Osteoblast (primary cell): ENCODE data around the gene GPR17. TPM values are rescaled to one million over a fixed set of nuclear protein-coding genes. Genes with fewer than 3 reads are reported as not detected.
A peak's percentile ranks its signal among the peaks of the same experiment; 100 is the strongest.

Source experiments
- DNase-seq: peaks from one replicate; pipeline ENCODE4 v3.0.0; 2011; ENCODE audit warnings: low spot score, mixed read lengths; ENCODE audit not compliant: insufficient read length; ENCODE audit errors: missing footprints
- H2AFZ ChIP-seq: 2 replicates; pipeline ENCODE4 v1.6.0; 2011; ENCODE audit warnings: mild to moderate bottlenecking, low read length
- H3K27ac ChIP-seq: 2 replicates; pipeline ENCODE4 v1.5.1; 2011; ENCODE audit warnings: mild to moderate bottlenecking, low read depth, low read length, moderate library complexity
- H3K27me3 ChIP-seq: 2 replicates; pipeline ENCODE4 v1.6.0; 2012; ENCODE audit warnings: mild to moderate bottlenecking, control low read depth, inconsistent platforms, low read length, moderate library complexity; ENCODE audit not compliant: insufficient read depth
- H3K36me3 ChIP-seq: 2 replicates; pipeline ENCODE4 v1.5.1; 2011; ENCODE audit warnings: mild to moderate bottlenecking, low read length, control low read depth, moderate library complexity; ENCODE audit not compliant: insufficient read depth
- H3K4me1 ChIP-seq: 2 replicates; pipeline ENCODE4 v1.5.1; 2011; ENCODE audit warnings: mild to moderate bottlenecking, low read length, control low read depth, moderate library complexity; ENCODE audit not compliant: insufficient read depth
- H3K4me2 ChIP-seq: 2 replicates; pipeline ENCODE4 v1.6.0; 2011; ENCODE audit warnings: mild to moderate bottlenecking, low read length; ENCODE audit not compliant: insufficient read depth
- H3K4me3 ChIP-seq: fragments of 200-600 bp; sonication (generic); 3 replicates; pipeline ENCODE4 v1.5.1; 2012; ENCODE audit warnings: mild to moderate bottlenecking, low read length, inconsistent platforms; ENCODE audit not compliant: insufficient read depth
- H3K79me2 ChIP-seq: 2 replicates; pipeline ENCODE4 v1.6.0; 2012; ENCODE audit warnings: mild to moderate bottlenecking, low read length, control low read depth, inconsistent platforms; ENCODE audit not compliant: insufficient read depth
- H3K9me3 ChIP-seq: 2 replicates; pipeline ENCODE4 v1.5.1; 2011; ENCODE audit warnings: low read depth, low read length, control low read depth
- H4K20me1 ChIP-seq: 2 replicates; pipeline ENCODE4 v1.6.0; 2012; ENCODE audit warnings: mild to moderate bottlenecking, low read length, control low read depth; ENCODE audit not compliant: insufficient read depth
- CTCF ChIP-seq: IDR thresholded peaks from 2 replicates; pipeline ENCODE4 v1.5.1; 2011; ENCODE audit warnings: mild to moderate bottlenecking, low read depth, low read length, moderate library complexity; ENCODE audit errors: extremely low read depth
- total RNA-seq: library from RNA; depleted of rRNA; stranded (reverse); fragments of >200 nt; gene quantifications from 2 replicates; pipeline ENCODE4 v1.2.3, GENCODE V29; 2012

The GPR17 gene
- total RNA-seq, 1 donor = not detected

GRCh38 chr2:127674241-127675209 lies 28.6 kb downstream of the GPR17 start:
- no peaks in the 10 kb centered on the region for H3K9me3 ChIP-seq
- H3K4me2 ChIP-seq = peak overlapping the region; percentile 73
- H3K4me1 ChIP-seq = peaks cover 7% of the 10 kb centered on the region
- no peak for TF ChIP-seq CTCF
- H3K4me3 ChIP-seq = peak overlapping the region; percentile 67
- H3K27me3 ChIP-seq = peaks cover 38% of the 10 kb centered on the region
- H3K27ac ChIP-seq = no peak overlapping the region
- H3K36me3 ChIP-seq = no peaks in the 10 kb centered on the region
- no peak overlapping the region for H2AFZ ChIP-seq
- H3K79me2 ChIP-seq = no peaks in the 10 kb centered on the region
- peak; percentile 96 for DNase-seq
- H4K20me1 ChIP-seq = peaks cover 2% of the 10 kb centered on the region

GRCh38 chr2:127675331-127676261 lies 29.6 kb downstream of the GPR17 start, which contains the start of gene LIMS2:
TSS of gene LIMS2 (minus strand) at chr2:127675530. CDS start at chr2:127675024, 506 bp downstream.
- DNase-seq = peak; percentile 96
- TF ChIP-seq CTCF = no peak

GRCh38 chr2:127676906-127677305 lies 31.0 kb downstream of the GPR17 start:
- TF ChIP-seq CTCF = no peak

More at GRCh38 chr2:127675331-127676261, 29.6 kb downstream of the GPR17 start, which contains the start of gene LIMS2:
- H3K4me3 ChIP-seq = peak within 1 kb of the TSS; percentile 74
- no peaks in the 10 kb centered on the region for H3K36me3 ChIP-seq
- no peak within 1 kb of the TSS for H3K27ac ChIP-seq
- no peaks in the 10 kb centered on the region for H3K79me2 ChIP-seq
- H2AFZ ChIP-seq = peak within 1 kb of the TSS; percentile 87
- peak within 1 kb of the TSS; percentile 90 for H3K4me2 ChIP-seq
- H3K27me3 ChIP-seq = peaks cover 36% of the 10 kb centered on the region
- peaks cover 7% of the 10 kb centered on the region for H3K4me1 ChIP-seq
- peaks cover 2% of the 10 kb centered on the region for H4K20me1 ChIP-seq
- H3K9me3 ChIP-seq = no peaks in the 10 kb centered on the region

More at GRCh38 chr2:127676906-127677305, 31.0 kb downstream of the GPR17 start:
- peaks cover 2% of the 10 kb centered on the region for H4K20me1 ChIP-seq
- H3K27me3 ChIP-seq = peaks cover 32% of the 10 kb centered on the region
- H2AFZ ChIP-seq = no peak overlapping the region
- H3K36me3 ChIP-seq = no peaks in the 10 kb centered on the region
- H3K4me1 ChIP-seq = peaks cover 14% of the 10 kb centered on the region
- no peaks in the 10 kb centered on the region for H3K79me2 ChIP-seq
- H3K27ac ChIP-seq = no peak overlapping the region
- no peak overlapping the region for H3K4me2 ChIP-seq
- no peaks in the 10 kb centered on the region for H3K9me3 ChIP-seq
- peak; percentile 41 for DNase-seq
- H3K4me3 ChIP-seq = no peak overlapping the region
